Measurements from ENCODE around the gene FRMD4B.

The FRMD4B gene

DNA sequence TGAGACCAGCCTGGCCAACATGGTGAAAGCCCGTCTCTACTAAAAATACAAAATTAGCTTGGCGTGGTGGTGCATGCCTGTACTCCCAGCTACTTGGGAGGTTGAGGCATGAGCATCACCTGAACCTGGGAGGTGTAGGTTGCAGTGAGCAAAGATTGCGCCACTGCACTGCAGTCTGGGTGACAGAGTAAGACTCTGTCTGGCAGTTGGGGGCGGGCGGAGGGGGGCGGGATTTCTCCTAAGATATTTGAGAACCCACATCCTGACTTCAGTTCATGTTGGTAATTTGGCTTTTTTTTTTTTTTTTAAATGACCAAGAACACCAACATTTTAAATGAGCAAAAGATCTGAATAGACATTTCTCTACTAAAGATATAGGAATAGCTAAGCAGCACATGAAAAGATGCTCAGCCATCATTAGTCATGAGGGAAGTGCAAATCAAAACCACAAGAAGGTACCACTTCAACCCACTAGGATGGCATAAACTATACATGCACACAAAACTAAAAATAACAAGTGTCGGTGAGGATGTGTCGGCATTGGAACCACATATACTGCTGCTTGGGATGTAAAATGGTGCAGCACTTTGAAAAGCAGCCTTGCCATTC is 187.9 kb downstream of the FRMD4B start:
- TF ChIP-seq, protein P1, sequence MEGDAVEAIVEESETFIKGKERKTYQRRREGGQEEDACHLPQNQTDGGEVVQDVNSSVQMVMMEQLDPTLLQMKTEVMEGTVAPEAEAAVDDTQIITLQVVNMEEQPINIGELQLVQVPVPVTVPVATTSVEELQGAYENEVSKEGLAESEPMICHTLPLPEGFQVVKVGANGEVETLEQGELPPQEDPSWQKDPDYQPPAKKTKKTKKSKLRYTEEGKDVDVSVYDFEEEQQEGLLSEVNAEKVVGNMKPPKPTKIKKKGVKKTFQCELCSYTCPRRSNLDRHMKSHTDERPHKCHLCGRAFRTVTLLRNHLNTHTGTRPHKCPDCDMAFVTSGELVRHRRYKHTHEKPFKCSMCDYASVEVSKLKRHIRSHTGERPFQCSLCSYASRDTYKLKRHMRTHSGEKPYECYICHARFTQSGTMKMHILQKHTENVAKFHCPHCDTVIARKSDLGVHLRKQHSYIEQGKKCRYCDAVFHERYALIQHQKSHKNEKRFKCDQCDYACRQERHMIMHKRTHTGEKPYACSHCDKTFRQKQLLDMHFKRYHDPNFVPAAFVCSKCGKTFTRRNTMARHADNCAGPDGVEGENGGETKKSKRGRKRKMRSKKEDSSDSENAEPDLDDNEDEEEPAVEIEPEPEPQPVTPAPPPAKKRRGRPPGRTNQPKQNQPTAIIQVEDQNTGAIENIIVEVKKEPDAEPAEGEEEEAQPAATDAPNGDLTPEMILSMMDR (IDR thresholded peaks at IDR 0.05; ENCODE audit: borderline replicate concordance, insufficient read depth, low read depth, low read length), result no peak
- no peak overlapping the region for H3K4me3 ChIP-seq (ENCODE audit: low read depth, low read length)

DNA sequence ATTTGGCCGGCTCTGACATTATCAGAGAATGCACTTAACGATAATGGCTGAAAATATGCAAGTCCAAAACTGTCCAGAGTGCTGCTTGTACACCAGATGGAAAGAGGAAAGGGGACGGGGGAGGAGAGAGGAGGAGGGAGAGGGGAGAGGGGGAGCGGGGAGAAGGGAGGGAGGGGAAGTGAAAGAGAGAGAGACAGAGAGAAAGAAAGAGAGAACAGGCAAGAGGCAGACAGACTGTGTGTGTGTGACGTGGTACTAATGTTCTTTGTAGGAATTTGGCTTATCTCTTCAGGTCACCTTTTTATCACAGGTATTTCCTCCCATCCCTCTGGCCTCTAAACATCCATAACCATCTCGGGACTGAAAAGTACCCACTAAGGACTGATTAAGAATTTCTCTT is 188.4 kb downstream of the FRMD4B start:
- no peak overlapping the region for H3K4me3 ChIP-seq (ENCODE audit: low read depth, low read length)
- TF ChIP-seq, protein P1 (IDR thresholded peaks at IDR 0.05; ENCODE audit: borderline replicate concordance, insufficient read depth, low read depth, low read length), result no peak

DNA sequence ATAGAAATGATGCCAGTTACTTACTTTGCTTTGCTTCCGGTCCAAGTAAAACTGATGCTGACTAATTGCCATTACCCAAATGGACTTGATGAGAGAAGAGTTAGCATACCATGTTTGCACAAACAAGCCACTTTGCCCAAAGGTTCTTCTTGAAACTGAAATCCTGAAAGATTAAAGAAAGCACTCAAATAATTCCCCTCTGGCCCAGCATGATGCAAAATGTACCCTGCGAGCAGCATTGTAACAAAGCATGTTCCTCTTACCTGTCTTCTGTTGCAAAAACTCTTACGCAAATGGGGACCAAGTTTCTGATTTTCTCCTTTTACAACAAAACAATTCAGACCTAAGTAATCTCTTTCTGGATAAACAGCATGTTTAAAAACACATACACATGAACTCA is 189.0 kb downstream of the FRMD4B start:
- TF ChIP-seq, protein P1 (IDR thresholded peaks at IDR 0.05; ENCODE audit: borderline replicate concordance, insufficient read depth, low read depth, low read length), result no peak
- H3K4me3 ChIP-seq (ENCODE audit: low read depth, low read length), result no peak overlapping the region

DNA sequence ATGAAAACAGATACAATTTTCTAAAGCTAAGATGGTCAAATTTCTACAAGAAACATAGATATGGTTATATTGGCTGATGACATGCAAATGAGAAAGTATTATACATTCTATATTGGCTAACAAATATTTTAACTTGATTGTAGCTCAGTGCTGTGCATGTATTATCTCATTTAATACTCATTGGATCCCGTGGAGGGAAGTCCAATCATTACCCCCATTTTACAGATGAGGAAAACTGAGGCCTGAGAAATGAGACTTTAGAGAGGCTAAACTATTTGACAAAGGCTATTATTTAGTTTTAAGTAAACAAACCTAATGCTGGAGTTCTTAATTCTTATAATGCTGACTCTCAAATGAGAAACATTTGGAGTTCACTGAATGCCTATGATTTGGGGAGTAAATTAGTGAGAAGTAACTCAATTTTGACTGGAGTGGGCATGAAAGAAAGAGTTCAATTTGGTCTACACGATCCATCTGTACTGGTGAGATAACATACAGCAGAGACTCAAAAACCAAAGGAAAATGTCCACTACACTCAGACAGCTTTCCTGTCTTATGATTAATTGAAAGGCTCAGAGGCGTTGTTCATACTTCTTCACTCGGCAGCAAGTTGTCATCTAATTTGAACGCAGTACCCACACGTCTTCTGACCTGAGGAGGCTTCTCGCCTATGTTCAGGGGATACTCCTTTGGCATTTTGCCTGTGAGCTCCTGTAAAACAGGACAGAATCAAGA is 191.3 kb downstream of the FRMD4B start:
- TF ChIP-seq, protein P1 (IDR thresholded peaks at IDR 0.05; ENCODE audit: borderline replicate concordance, insufficient read depth, low read depth, low read length), result no peak
- no peak overlapping the region for H3K4me3 ChIP-seq (ENCODE audit: low read depth, low read length)

DNA sequence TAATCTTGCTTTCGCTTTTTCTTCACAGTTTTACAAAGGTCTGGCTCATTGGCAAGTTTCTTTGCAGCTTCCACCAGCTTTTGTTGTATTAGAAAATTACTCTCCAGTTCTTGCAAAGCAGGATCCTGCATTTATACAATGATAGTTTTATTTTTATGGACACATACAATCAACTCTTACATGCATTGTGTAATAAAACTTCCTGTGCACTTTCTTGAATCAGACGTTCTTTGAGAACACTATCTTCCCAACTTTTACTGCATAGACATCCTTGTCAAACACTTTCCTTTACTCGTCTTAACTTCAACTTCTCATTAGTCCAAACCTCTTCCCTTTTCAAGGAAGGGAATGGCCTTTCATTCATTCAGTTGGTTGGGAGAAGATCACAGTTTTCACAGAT is 192.1 kb downstream of the FRMD4B start:
- H3K4me3 ChIP-seq (ENCODE audit: low read depth, low read length), result no peak overlapping the region
- TF ChIP-seq, protein P1 (IDR thresholded peaks at IDR 0.05; ENCODE audit: borderline replicate concordance, insufficient read depth, low read depth, low read length), result no peak

DNA sequence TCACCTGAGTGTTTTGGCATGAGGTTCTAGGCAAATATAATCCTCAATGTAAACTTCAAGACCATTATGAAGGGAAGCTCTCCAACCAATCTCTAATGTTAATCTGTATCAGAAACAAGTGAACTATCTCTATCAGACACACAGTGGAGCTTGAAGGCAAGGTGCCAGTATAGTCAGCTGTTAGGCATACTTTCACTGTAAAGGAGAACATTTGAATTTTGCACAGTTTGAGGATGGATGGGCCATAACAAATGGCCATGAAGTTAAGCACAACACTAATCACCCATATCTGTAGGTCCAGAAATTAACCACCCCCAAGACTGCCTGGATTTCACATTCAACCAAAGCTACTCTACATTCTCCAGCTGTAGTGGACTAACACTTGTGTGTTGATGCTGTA is 194.4 kb downstream of the FRMD4B start:
- TF ChIP-seq, protein P1 (IDR thresholded peaks at IDR 0.05; ENCODE audit: borderline replicate concordance, insufficient read depth, low read depth, low read length), result no peak
- H3K4me3 ChIP-seq (ENCODE audit: low read depth, low read length), result no peak overlapping the region

DNA sequence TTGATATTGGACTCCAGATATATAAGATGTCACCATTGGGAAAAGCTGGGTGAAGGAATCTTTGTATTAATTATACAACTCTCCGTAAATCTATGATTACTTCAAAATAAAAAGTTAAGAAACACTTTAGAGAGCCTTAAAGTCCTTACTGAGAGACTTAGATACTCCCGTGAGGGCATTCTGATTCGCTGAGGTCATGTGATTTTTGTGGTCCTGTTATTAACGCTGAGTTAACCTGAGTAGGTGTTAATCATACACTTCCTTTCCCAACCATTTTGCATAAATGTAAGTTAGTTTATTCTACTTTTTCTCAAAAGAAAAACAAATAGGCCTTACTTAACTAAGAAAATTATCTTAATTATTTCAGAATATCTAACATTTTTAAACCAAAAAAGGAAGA is 196.4 kb downstream of the FRMD4B start:
- TF ChIP-seq, protein P1 (IDR thresholded peaks at IDR 0.05; ENCODE audit: borderline replicate concordance, insufficient read depth, low read depth, low read length), result no peak
- no peak overlapping the region for H3K4me3 ChIP-seq (ENCODE audit: low read depth, low read length)

Measured in GM12875 (cell line).